Astrocyte (in vitro differentiated cells and primary cell): Measurements from ENCODE around the gene TEDC2.

ENCODE experiments used
- CTCF ChIP-seq: IDR thresholded peaks from 2 replicates; pipeline ENCODE4 v1.5.1; 2011; ENCODE audit warnings: low read depth, mild to moderate bottlenecking, inconsistent platforms, low read length, moderate library complexity; ENCODE audit not compliant: insufficient read depth
- EZH2 ChIP-seq: IDR thresholded peaks from 2 replicates; pipeline ENCODE4 v1.6.1; 2012; ENCODE audit warnings: mild to moderate bottlenecking, low read length, inconsistent platforms; ENCODE audit not compliant: insufficient read depth

DNA sequence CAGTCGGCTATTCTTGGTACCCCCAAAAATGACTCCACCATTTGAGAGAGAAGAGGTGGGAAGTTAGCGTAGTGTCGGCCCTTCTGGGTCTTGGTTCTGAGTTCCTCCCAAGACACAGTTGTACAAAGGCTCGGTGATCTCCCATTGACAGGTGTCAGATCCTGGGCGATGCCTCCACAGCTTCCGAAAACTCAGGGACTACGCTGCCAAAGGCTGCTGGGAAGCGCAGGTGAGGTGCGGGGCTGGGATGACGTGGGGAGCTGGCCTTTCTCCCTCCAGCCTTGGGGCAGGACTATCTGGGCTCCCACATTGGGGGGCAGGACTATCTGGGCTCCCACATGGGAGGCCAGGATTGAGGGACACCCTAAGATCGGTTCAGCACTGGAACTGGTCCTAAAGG, 20.3 kb upstream of the TEDC2 start:
- TF ChIP-seq CTCF (no peak), EZH2 (no peak)
